Neutrophil (primary cell): ENCODE measurements around the gene RXRG.

ENCODE experiments used
- H3K27ac ChIP-seq: fragments of 200-600 bp; sonication (generic); 2 replicates; pipeline ENCODE4 v1.5.1; 2016; ENCODE audit warnings: mild to moderate bottlenecking, moderate library complexity
- H3K27me3 ChIP-seq: fragments of 200-600 bp; sonication (generic); 2 replicates; pipeline ENCODE4 v1.6.0; 2016; ENCODE audit warnings: mild to moderate bottlenecking
- H3K36me3 ChIP-seq: fragments of 200-600 bp; sonication (generic); 2 replicates; pipeline ENCODE4 v1.5.1; 2017
- H3K4me1 ChIP-seq, 2 experiments: fragments of 200-600 bp in 1 of 2; sonication (generic) in 1 of 2; 1 replicate in 1 of 2; 2 replicates in 1 of 2; pipeline versions ENCODE4 v1.5.1 to v1.6.1; 2013 to 2016; ENCODE audit warnings: low read depth in 1 of 2, low read length in 1 of 2, mild to moderate bottlenecking in 1 of 2, moderate library complexity in 1 of 2; ENCODE audit not compliant: control insufficient read depth in 1 of 2, insufficient read depth in 1 of 2
- H3K4me3 ChIP-seq, 2 experiments: fragments of 200-600 bp in 1 of 2; sonication (generic) in 1 of 2; 1 replicate in 1 of 2; 2 replicates in 1 of 2; pipeline ENCODE4 v1.5.1; 2013 to 2016; ENCODE audit warnings: low read depth in 1 of 2, low read length in 1 of 2, mild to moderate bottlenecking in 1 of 2, moderate library complexity in 1 of 2
- H3K9me3 ChIP-seq: fragments of 200-600 bp; sonication (generic); 2 replicates; pipeline ENCODE4 v1.5.1; 2016
- TF ChIP-seq, protein P1 (sequence below): fragments of 200-600 bp; sonication (generic); IDR thresholded peaks from 2 replicates; pipeline ENCODE4 v1.5.1; 2016; ENCODE audit warnings: antibody characterized with exemption

The RXRG gene

DNA sequence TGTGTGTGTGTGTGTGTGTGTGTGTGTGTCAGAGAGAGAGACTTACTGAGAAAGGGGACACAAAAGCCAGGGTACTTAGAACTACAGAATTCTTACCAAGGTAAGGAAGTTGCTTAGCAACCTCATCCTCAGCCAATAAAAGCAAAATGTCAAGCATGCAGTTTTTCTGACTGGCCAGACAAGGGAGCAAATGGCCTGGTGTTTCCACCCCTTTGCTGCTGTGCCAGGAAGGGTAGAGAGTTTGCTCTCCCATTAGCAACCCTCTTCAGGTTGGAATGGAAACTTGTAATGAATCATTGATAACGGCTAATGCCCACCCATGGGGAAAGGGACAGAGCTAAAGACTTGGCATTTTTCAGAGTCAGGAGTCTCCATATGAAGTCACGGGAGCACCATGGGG, 10.6 kb downstream of the RXRG start:
- no peaks in the 10 kb centered on the region for H3K4me1 ChIP-seq
- no peak overlapping the region for H3K27ac ChIP-seq
- no peaks in the 10 kb centered on the region for H3K36me3 ChIP-seq
- TF ChIP-seq, protein P1, sequence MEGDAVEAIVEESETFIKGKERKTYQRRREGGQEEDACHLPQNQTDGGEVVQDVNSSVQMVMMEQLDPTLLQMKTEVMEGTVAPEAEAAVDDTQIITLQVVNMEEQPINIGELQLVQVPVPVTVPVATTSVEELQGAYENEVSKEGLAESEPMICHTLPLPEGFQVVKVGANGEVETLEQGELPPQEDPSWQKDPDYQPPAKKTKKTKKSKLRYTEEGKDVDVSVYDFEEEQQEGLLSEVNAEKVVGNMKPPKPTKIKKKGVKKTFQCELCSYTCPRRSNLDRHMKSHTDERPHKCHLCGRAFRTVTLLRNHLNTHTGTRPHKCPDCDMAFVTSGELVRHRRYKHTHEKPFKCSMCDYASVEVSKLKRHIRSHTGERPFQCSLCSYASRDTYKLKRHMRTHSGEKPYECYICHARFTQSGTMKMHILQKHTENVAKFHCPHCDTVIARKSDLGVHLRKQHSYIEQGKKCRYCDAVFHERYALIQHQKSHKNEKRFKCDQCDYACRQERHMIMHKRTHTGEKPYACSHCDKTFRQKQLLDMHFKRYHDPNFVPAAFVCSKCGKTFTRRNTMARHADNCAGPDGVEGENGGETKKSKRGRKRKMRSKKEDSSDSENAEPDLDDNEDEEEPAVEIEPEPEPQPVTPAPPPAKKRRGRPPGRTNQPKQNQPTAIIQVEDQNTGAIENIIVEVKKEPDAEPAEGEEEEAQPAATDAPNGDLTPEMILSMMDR = no peak
- peaks cover 20% of the 10 kb centered on the region for H3K27me3 ChIP-seq
- H3K9me3 ChIP-seq = no peaks in the 10 kb centered on the region
- no peak overlapping the region for H3K4me3 ChIP-seq

DNA sequence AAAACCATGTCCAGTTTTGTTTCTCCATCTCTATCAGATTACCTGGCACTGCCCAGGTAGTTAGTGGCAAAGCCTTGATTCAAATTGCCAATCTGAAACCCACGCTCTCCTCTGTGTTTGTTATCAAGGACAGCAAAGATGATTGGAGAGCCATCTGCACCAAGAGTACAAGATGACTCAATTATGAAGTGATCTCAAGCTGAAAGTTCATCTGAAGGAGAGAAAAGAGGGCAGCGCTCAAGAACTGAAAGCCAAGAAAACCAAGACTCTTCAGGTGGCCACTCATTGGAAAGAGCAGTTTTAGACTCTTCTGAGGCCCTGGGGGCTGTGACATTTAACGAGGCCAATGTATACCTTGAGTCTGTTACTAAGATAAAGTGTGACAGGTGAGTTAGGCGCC, 13.8 kb downstream of the RXRG start:
- H3K27me3 ChIP-seq = peaks cover 4% of the 10 kb centered on the region
- TF ChIP-seq, protein P1 = no peak
- no peaks in the 10 kb centered on the region for H3K36me3 ChIP-seq
- no peaks in the 10 kb centered on the region for H3K9me3 ChIP-seq
- no peaks in the 10 kb centered on the region for H3K4me1 ChIP-seq
- no peak overlapping the region for H3K27ac ChIP-seq
- H3K4me3 ChIP-seq = no peak overlapping the region

DNA sequence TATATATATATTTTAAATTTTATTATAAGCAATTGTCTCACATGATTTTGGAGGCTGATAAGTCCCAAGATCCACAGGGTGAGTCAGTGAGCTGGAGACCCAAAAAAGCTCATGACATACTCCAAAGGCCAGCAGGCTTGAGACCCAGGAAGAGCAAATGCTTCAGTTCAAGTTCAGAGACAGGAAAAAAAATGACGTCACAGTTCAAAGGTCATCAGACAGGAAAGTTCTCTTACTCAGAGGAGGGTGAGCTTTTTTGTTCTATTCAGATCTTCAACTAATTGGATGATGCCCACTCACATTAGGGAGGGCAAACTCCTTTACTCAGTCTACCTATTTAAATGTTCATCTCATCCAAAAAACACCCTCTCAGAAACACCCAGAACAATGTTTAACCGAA, 18.2 kb downstream of the RXRG start:
- Histone ChIP-seq H3K9me3 (no peaks in the 10 kb centered on the region), H3K36me3 (no peaks in the 10 kb centered on the region), H3K4me1 (no peaks in the 10 kb centered on the region), H3K4me3 (no peak overlapping the region), H3K27ac (no peak overlapping the region), H3K27me3 (no peaks in the 10 kb centered on the region)
- TF ChIP-seq, protein P1 = no peak

DNA sequence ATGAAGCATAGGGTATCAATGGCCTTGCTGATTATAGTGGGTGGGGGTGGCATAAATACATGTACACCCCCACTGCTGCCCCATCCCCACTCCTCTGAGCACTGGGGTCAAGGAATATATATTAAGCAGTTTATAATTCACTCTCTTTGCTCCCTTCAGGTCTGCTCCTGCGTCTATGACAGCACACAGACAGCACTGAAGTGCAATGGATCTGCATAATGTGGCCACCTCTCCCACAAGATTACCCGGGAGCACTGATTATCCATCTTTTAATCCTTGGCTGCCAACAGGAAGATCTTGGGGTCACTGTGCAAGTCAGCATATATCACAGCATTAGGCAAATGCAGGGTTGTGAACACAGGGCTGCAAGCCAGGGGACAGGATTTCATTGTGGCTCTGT, 19.3 kb downstream of the RXRG start:
- no peak overlapping the region for H3K27ac ChIP-seq
- TF ChIP-seq, protein P1 = no peak
- H3K9me3 ChIP-seq = no peaks in the 10 kb centered on the region
- no peaks in the 10 kb centered on the region for H3K27me3 ChIP-seq
- H3K4me3 ChIP-seq = no peak overlapping the region
- no peaks in the 10 kb centered on the region for H3K4me1 ChIP-seq
- no peaks in the 10 kb centered on the region for H3K36me3 ChIP-seq

DNA sequence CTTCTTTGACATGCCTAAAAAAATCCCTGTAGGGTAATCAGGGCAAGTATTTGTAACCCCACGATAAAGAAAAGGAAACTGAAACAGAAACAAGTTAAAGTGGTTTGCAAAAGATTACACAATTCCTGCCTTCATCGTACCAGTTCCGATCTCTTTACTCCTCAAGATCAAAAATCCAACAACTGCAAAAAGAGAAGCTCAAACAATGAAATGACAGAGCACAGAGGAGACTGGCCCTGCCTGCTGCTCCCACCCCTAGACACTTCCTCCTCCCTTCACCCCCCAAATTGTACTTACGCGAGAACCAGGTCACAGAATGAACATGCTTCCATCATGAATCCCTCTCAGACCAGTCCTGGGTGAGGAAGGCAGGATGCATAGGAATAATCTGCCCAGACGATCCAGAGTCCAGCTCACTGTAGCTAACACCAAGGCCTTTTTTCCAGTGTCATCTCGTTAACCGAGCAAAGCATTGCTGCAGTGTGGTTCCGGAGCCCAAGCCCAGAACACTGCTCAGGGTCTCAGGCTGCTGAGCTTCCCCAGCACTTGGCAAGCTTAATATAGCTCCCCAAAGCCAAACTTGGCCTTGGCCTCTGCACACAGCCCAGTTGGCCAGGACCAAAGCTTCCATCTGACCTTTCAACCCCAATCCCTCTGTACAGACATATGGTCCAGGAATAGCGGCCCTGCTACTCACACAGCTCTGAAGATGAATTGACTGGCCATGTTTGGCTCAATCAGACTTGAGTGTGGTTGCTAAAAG, 20.3 kb downstream of the RXRG start:
- H3K4me3 ChIP-seq = no peak overlapping the region
- no peak overlapping the region for H3K27ac ChIP-seq
- TF ChIP-seq, protein P1 = no peak
- H3K4me1 ChIP-seq = no peaks in the 10 kb centered on the region
- no peaks in the 10 kb centered on the region for H3K36me3 ChIP-seq
- H3K9me3 ChIP-seq = no peaks in the 10 kb centered on the region
- peaks cover 7% of the 10 kb centered on the region for H3K27me3 ChIP-seq
